H1 (cell line): ENCODE data around the gene IL12B. TPM values are rescaled to one million over a fixed set of nuclear protein-coding genes. Genes with fewer than 3 reads are reported as not detected.

Experiments
- CTCF ChIA-PET: fragments of 300-600 bp; sonication (Branson Sonifier 250); formaldehyde crosslinking; loops from one replicate; lab custom pipeline; 2021; ENCODE audit not compliant: partially characterized antibody; lab: Charles Lee
- POLR2A ChIA-PET: fragments of 300-600 bp; sonication (Branson Sonifier 250); formaldehyde crosslinking; loops from one replicate; lab custom pipeline; 2021; ENCODE audit warnings: inconsistent platforms; ENCODE audit not compliant: partially characterized antibody; lab: Charles Lee
- DNase-seq, 2 experiments: peaks; one replicate each; pipeline versions ENCODE4 v3.0.0 to v3.0.0-alpha.2; 2010 to 2022; ENCODE audit warnings: low spot score in 2 of 2, low read depth in 1 of 2, mixed read lengths in 1 of 2
- FAIRE-seq: peaks from 2 replicates; lab custom pipeline; 2011; peaks lifted over from hg19 to GRCh38; lab: Jason Lieb, UNC
- H2AFZ ChIP-seq: 2 replicates; pipeline ENCODE4 v1.8.1; 2012; ENCODE audit warnings: low read length, inconsistent platforms
- H2AK5ac ChIP-seq: 2 replicates; pipeline ENCODE4 v1.6.1; 2013; ENCODE audit warnings: low read depth, low read length
- H2BK120ac ChIP-seq: replicated peaks from 2 replicates; pipeline ENCODE3; 2013; ENCODE audit warnings: low read depth, low read length, inconsistent platforms
- H2BK12ac ChIP-seq: 2 replicates; pipeline ENCODE4 v1.6.1; 2013; ENCODE audit warnings: low read depth, low read length
- H2BK15ac ChIP-seq: 2 replicates; pipeline ENCODE4 v1.6.1; 2013; ENCODE audit warnings: low read length
- H2BK20ac ChIP-seq: 2 replicates; pipeline ENCODE4 v1.6.1; 2013; ENCODE audit warnings: low read length
- H2BK5ac ChIP-seq: 2 replicates; pipeline ENCODE4 v1.6.1; 2013; ENCODE audit warnings: low read depth, low read length
- H3K14ac ChIP-seq: 2 replicates; pipeline ENCODE4 v1.6.1; 2013; ENCODE audit warnings: inconsistent platforms; ENCODE audit not compliant: insufficient read length
- H3K18ac ChIP-seq: 2 replicates; pipeline ENCODE4 v1.6.1; 2013; ENCODE audit warnings: low read length; ENCODE audit errors: extremely low read depth
- H3K23ac ChIP-seq: 2 replicates; pipeline ENCODE4 v1.6.1; 2013; ENCODE audit warnings: inconsistent platforms; ENCODE audit not compliant: insufficient read length
- H3K23me2 ChIP-seq: 2 replicates; pipeline ENCODE4 v1.6.1; 2013; ENCODE audit warnings: low read depth, low read length
- H3K27ac ChIP-seq: 2 replicates; pipeline ENCODE4 v1.6.1; 2011; ENCODE audit warnings: low read depth, low read length, inconsistent platforms
- H3K27me3 ChIP-seq, 4 experiments: replicated peaks in 1 of 4; 1 replicate in 1 of 4; 2 replicates in 3 of 4; pipeline versions ENCODE4 v1.6.1 to v1.8.1; 2011 to 2013; ENCODE audit warnings: low read length in 3 of 4, mild to moderate bottlenecking in 3 of 4, inconsistent platforms in 2 of 4, mixed read lengths in 2 of 4, moderate library complexity in 1 of 4; ENCODE audit not compliant: control insufficient read depth in 3 of 4, insufficient read depth in 3 of 4; ENCODE audit errors: extremely low read depth in 1 of 4
- H3K36me3 ChIP-seq, 4 experiments: 2 replicates each; pipeline versions ENCODE4 v1.6.1 to v1.8.1; 2011 to 2013; ENCODE audit warnings: mild to moderate bottlenecking in 4 of 4, low read length in 3 of 4, moderate library complexity in 2 of 4, control low read depth in 1 of 4, inconsistent platforms in 1 of 4; ENCODE audit not compliant: insufficient read depth in 4 of 4, control insufficient read depth in 2 of 4
- H3K4ac ChIP-seq: replicated peaks from 2 replicates; pipeline ENCODE3; 2013; ENCODE audit warnings: low read length, low read depth, mixed read lengths, inconsistent platforms; ENCODE audit not compliant: insufficient read length
- H3K4me1 ChIP-seq, 4 experiments: replicated peaks in 1 of 4; 1 replicate in 1 of 4; 2 replicates in 3 of 4; pipeline versions ENCODE4 v1.6.1 to v1.8.1; 2011 to 2013; ENCODE audit warnings: low read length in 3 of 4, inconsistent platforms in 2 of 4, mixed read lengths in 1 of 4; ENCODE audit not compliant: insufficient read depth in 4 of 4, control insufficient read depth in 3 of 4
- H3K4me2 ChIP-seq, 2 experiments: 2 replicates each; pipeline versions ENCODE4 v1.6.1 to v1.8.1; 2011 to 2013; ENCODE audit warnings: low read depth in 2 of 2, low read length in 2 of 2, control low read depth in 1 of 2, inconsistent platforms in 1 of 2, mild to moderate bottlenecking in 1 of 2; ENCODE audit not compliant: insufficient read depth in 1 of 2
- H3K4me3 ChIP-seq, 4 experiments: fragments of 200-600, 300-600 bp in 1 of 4; sonication (generic), shearing (Covaris generic), sonication (Bioruptor Twin) in 1 of 4; 2 replicates each; pipeline versions ENCODE4 v1.5.1 to v1.8.1; 2011 to 2016; ENCODE audit warnings: low read length in 4 of 4, low read depth in 3 of 4, control low read depth in 2 of 4, inconsistent platforms in 2 of 4, mild to moderate bottlenecking in 2 of 4, mixed read lengths in 1 of 4, moderate library complexity in 1 of 4; ENCODE audit not compliant: insufficient read depth in 2 of 4; ENCODE audit errors: extremely low read depth in 1 of 4
- H3K56ac ChIP-seq: replicated peaks from 2 replicates; pipeline ENCODE3; 2013; ENCODE audit warnings: low read depth, mild to moderate bottlenecking, mixed read lengths, low read length, inconsistent platforms; ENCODE audit not compliant: insufficient read length
- H3K79me1 ChIP-seq: 2 replicates; pipeline ENCODE4 v1.6.1; 2013; ENCODE audit warnings: low read depth, low read length, control low read depth
- H3K79me2 ChIP-seq, 2 experiments: 2 replicates each; pipeline versions ENCODE4 v1.6.1 to v1.8.1; 2012 to 2013; ENCODE audit warnings: low read length in 2 of 2, mild to moderate bottlenecking in 2 of 2, inconsistent platforms in 1 of 2; ENCODE audit not compliant: insufficient read depth in 2 of 2, control insufficient read depth in 1 of 2
- H3K9ac ChIP-seq, 4 experiments: replicated peaks in 1 of 4; 1 replicate in 1 of 4; 2 replicates in 3 of 4; pipeline versions ENCODE4 v1.6.1 to v1.8.1; 2011 to 2013; ENCODE audit warnings: low read depth in 3 of 4, low read length in 3 of 4, control low read depth in 2 of 4, mild to moderate bottlenecking in 2 of 4, moderate library complexity in 2 of 4, inconsistent platforms in 1 of 4; ENCODE audit errors: extremely low read depth in 1 of 4
- H3K9me3 ChIP-seq, 2 experiments: 2 replicates each; pipeline versions ENCODE4 v1.6.1 to v1.8.1; 2012 to 2013; ENCODE audit warnings: mild to moderate bottlenecking in 2 of 2, moderate library complexity in 2 of 2, control low read depth in 1 of 2, inconsistent platforms in 1 of 2, low read depth in 1 of 2, low read length in 1 of 2, mixed read lengths in 1 of 2; ENCODE audit not compliant: insufficient read depth in 2 of 2
- H4K20me1 ChIP-seq, 2 experiments: replicated peaks in 1 of 2; 2 replicates each; pipeline versions ENCODE3 to v1.8.1; 2011 to 2013; ENCODE audit warnings: inconsistent platforms in 2 of 2, low read length in 2 of 2, mild to moderate bottlenecking in 1 of 2; ENCODE audit not compliant: insufficient read depth in 2 of 2, control insufficient read depth in 1 of 2
- H4K5ac ChIP-seq: 2 replicates; pipeline ENCODE4 v1.6.1; 2013; ENCODE audit warnings: low read length, low read depth, mixed read lengths, inconsistent platforms; ENCODE audit not compliant: insufficient read length
- H4K8ac ChIP-seq: 2 replicates; pipeline ENCODE4 v1.8.0; 2013; ENCODE audit warnings: mild to moderate bottlenecking, moderate library complexity, low read length, inconsistent platforms; ENCODE audit not compliant: insufficient read depth; ENCODE audit errors: extremely low read depth
- H4K91ac ChIP-seq: replicated peaks from 2 replicates; pipeline ENCODE3; 2013; ENCODE audit warnings: low read length, mixed read lengths, inconsistent platforms; ENCODE audit not compliant: insufficient read length
- ASH2L ChIP-seq: fragments of 200-600, 300-600 bp; sonication (generic); IDR thresholded peaks from one replicate; pipeline ENCODE4 v1.7.1; 2017; ENCODE audit warnings: low read length
- CBX5 ChIP-seq: fragments of 300-800, 300-1000 bp; sonication (generic); IDR thresholded peaks from 2 replicates; pipeline ENCODE4 v1.7.1; 2016; ENCODE audit warnings: antibody characterized with exemption, low read length, low read depth
- EZH2 ChIP-seq: fragments of 200-600 bp; sonication (generic); IDR thresholded peaks from 2 replicates; pipeline ENCODE4 v1.7.1; 2012; ENCODE audit warnings: low read depth, mild to moderate bottlenecking, moderate library complexity, low read length, inconsistent platforms; ENCODE audit not compliant: severe bottlenecking
- PHF8 ChIP-seq: fragments of 200-600 bp; sonication (generic); conservative IDR thresholded peaks from 2 replicates; pipeline ENCODE4 v1.7.1; 2012; ENCODE audit warnings: low read depth, mild to moderate bottlenecking, inconsistent platforms, low read length, moderate library complexity
- POLR2A ChIP-seq, 2 experiments: IDR thresholded peaks; 1 replicate in 1 of 2; 2 replicates in 1 of 2; pipeline ENCODE4 v1.6.1; 2011; ENCODE audit warnings: low read depth in 2 of 2, low read length in 2 of 2, mild to moderate bottlenecking in 2 of 2; ENCODE audit errors: control extremely low read depth in 1 of 2
- POLR2AphosphoS5 ChIP-seq: IDR thresholded peaks from 2 replicates; pipeline ENCODE4 v1.6.1; 2011; ENCODE audit warnings: low read depth, low read length
- SUZ12 ChIP-seq: fragments of 200-600 bp; sonication (generic); IDR thresholded peaks from 2 replicates; pipeline ENCODE4 v1.6.1; 2012; ENCODE audit warnings: mild to moderate bottlenecking, inconsistent platforms, low read length, moderate library complexity, mixed read lengths
- TAF1 ChIP-seq: IDR thresholded peaks from 2 replicates; pipeline ENCODE4 v1.6.1; 2011; ENCODE audit warnings: mild to moderate bottlenecking, low read depth, low read length
- WGBS, 2 experiments: shearing (Covaris generic) in 1 of 2; methylation state at CpG; one replicate each; pipeline versions ENCODE4 v1.1.6 to v1.1.7; 2013 to 2015; ENCODE audit warnings: low lambda C conversion rate in 2 of 2, mixed read lengths in 2 of 2, inconsistent platforms in 1 of 2, low coverage in 1 of 2, missing lambda C conversion rate in 1 of 2; ENCODE audit not compliant: insufficient replicate concordance in 2 of 2, insufficient coverage in 1 of 2, insufficient read length in 1 of 2; ENCODE audit errors: extremely low coverage in 1 of 2, missing lambda C conversion rate in 1 of 2; 5-methylcytosine and 5-hydroxymethylcytosine counted together
- polyA plus RNA-seq, 7 experiments: library from polyadenylated mRNA; depleted of rRNA in 3 of 7; stranded (reverse) in 5 of 7; unstranded in 2 of 7; fragments of >200 nt in 5 of 7; fragments of 200-250 nt in 2 of 7; gene quantifications; 1 replicate in 5 of 7; 2 replicates in 1 of 7; 4 replicates in 1 of 7; pipeline versions ENCODE4 v1.2.1 to v1.2.3, GENCODE V29; 2011 to 2013; ENCODE audit warnings: missing spikeins in 2 of 7, mixed read lengths in 2 of 7
- total RNA-seq: library from RNA; stranded (reverse); fragmentation: NEBNext Ultra II Directional; extraction: Animal tissue kit (Norgen Biotek cat#: 25700); gene quantifications from 2 replicates; pipeline ENCODE4 v1.2.1, GENCODE V29; 2021
- TF ChIP-seq, protein P1 (sequence below), 3 experiments: IDR thresholded peaks; 1 replicate in 2 of 3; 2 replicates in 1 of 3; pipeline versions ENCODE4 v1.5.1 to v1.6.1; 2011; ENCODE audit warnings: low read length in 3 of 3, mild to moderate bottlenecking in 3 of 3, inconsistent platforms in 2 of 3, low read depth in 1 of 3, moderate library complexity in 1 of 3; ENCODE audit not compliant: insufficient read depth in 1 of 3; ENCODE audit errors: control extremely low read depth in 1 of 3
- TF ChIP-seq, protein P2 (sequence below): IDR thresholded peaks from 2 replicates; pipeline ENCODE4 v1.6.1; 2011; ENCODE audit warnings: low read depth, mild to moderate bottlenecking, low read length; ENCODE audit not compliant: insufficient read depth

Gene IL12B
- total and polyA plus RNA-seq, 2 of the 8 experiments (the other 6 are each of a cell fraction or from before 2014, with no cell fraction given): not detected

DNA sequence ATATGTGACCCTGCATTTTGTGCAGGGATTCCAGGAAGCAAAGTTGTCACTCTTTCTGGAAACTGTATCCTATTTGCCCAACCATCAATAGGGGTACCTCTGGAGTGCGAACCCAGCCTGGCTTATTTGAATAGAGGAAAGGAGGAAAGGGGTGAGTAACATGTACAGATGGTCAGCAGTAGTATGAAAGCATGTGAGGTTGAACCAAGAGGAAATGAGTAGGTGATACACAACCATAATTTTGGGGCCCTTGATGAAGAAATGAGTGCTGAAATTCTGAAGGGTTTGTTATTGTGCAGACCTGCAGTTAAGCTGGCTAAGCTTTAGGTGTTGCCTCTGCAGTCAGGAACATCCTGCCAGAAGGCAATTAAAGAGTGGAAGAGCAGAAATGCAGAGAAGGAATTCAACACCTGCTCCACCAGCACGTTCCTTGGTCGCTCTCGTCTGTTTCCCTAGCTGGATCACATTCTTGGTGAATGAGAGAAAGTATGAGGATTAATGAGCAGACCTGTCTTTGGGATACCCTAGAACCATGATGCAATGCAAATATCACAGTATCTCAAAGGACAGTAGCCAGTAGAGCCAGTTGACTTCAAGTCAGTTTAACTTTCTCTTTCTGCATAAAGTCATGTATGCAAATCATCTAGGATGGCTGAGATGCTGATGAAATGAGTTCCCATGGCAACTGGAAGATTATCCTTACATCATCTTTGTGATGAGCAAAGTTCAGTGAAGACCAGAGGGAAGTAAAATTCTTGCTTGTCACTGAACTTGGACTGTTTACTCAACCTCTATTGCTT, 13.2 kb upstream of the IL12B start:
- 91% methylated on average over 4 of the region's 4 CpGs; no CpG with 5 or more reads in 1 of the 2 experiments for WGBS, 2 experiments
- POLR2A ChIA-PET: no interaction called here
- H2BK15ac ChIP-seq: no peak overlapping the region
- FAIRE-seq (no peak), DNase-seq (no peak)
- H3K4ac ChIP-seq: no peak overlapping the region
- no peak overlapping the region for H3K18ac ChIP-seq
- no peak overlapping the region for H2AK5ac ChIP-seq
- H3K79me1 ChIP-seq: no peaks in the 10 kb centered on the region
- no peak overlapping the region for H4K8ac ChIP-seq
- H3K14ac ChIP-seq: no peak overlapping the region
- no peak overlapping the region for H2BK5ac ChIP-seq
- no peak overlapping the region for H4K91ac ChIP-seq
- H3K23ac ChIP-seq: no peak overlapping the region
- no peaks in the 10 kb centered on the region for H3K4me1 ChIP-seq
- H2BK20ac ChIP-seq: no peak overlapping the region
- H3K27ac ChIP-seq: no peak overlapping the region
- H3K23me2 ChIP-seq: no peaks in the 10 kb centered on the region
- no peaks in the 10 kb centered on the region for H4K20me1 ChIP-seq
- no peaks in the 10 kb centered on the region for H3K36me3 ChIP-seq
- H2BK120ac ChIP-seq: no peak overlapping the region
- H3K79me2 ChIP-seq: no peaks in the 10 kb centered on the region
- CTCF ChIA-PET: no interaction called here
- H4K5ac ChIP-seq: no peak overlapping the region
- no peak overlapping the region for H3K4me3 ChIP-seq
- no peaks in the 10 kb centered on the region for H3K27me3 ChIP-seq
- H2BK12ac ChIP-seq: no peak overlapping the region
- no peaks in the 10 kb centered on the region; a peak in 1 of 4 replicates for H3K9me3 ChIP-seq
- H3K9ac ChIP-seq: no peak overlapping the region
- H3K56ac ChIP-seq: no peak overlapping the region
- H2AFZ ChIP-seq: no peak overlapping the region
- H3K4me2 ChIP-seq: no peak overlapping the region
- TF ChIP-seq PHF8 (no peak), TAF1 (no peak), CBX5 (no peak), POLR2A (IDR thresholded peaks at IDR 0.05; ENCODE audit: control extremely low read depth in 1 of 2, low read depth in 2 of 2, low read length in 2 of 2) (no peak), ASH2L (no peak), POLR2AphosphoS5 (no peak), SUZ12 (no peak; the same call in 1 of the 2 replicates), EZH2 (no peak)
- TF ChIP-seq, protein P1, sequence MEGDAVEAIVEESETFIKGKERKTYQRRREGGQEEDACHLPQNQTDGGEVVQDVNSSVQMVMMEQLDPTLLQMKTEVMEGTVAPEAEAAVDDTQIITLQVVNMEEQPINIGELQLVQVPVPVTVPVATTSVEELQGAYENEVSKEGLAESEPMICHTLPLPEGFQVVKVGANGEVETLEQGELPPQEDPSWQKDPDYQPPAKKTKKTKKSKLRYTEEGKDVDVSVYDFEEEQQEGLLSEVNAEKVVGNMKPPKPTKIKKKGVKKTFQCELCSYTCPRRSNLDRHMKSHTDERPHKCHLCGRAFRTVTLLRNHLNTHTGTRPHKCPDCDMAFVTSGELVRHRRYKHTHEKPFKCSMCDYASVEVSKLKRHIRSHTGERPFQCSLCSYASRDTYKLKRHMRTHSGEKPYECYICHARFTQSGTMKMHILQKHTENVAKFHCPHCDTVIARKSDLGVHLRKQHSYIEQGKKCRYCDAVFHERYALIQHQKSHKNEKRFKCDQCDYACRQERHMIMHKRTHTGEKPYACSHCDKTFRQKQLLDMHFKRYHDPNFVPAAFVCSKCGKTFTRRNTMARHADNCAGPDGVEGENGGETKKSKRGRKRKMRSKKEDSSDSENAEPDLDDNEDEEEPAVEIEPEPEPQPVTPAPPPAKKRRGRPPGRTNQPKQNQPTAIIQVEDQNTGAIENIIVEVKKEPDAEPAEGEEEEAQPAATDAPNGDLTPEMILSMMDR (IDR thresholded peaks at IDR 0.05; ENCODE audit: control extremely low read depth in 1 of 3, insufficient read depth in 1 of 3, low read depth in 1 of 3, low read length in 3 of 3): no peak
- TF ChIP-seq, protein P2, sequence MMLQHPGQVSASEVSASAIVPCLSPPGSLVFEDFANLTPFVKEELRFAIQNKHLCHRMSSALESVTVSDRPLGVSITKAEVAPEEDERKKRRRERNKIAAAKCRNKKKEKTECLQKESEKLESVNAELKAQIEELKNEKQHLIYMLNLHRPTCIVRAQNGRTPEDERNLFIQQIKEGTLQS: no peak
